Subcutaneous adipose tissue (tissue), 4 donors: ENCODE data around the gene AGPAT4. TPM values are rescaled to one million over a fixed set of nuclear protein-coding genes. Genes with fewer than 3 reads are reported as not detected.

Source experiments
- CTCF ChIP-seq: fragments of 450-650 bp; IDR thresholded peaks from one replicate; pipeline ENCODE4 v1.5.1; 2016; ENCODE audit warnings: low read depth, mild to moderate bottlenecking, control low read depth, antibody characterized with exemption, moderate library complexity
- total RNA-seq, 4 donors: library from RNA; depleted of rRNA; stranded (reverse); fragments of >200 nt; gene quantifications; one replicate each; pipeline ENCODE4 v1.1.0, GENCODE V29; 2016

Gene AGPAT4
- total RNA-seq, 4 donors from 2014 or later: 5.1 to 18.5 (median 7.6) TPM

DNA sequence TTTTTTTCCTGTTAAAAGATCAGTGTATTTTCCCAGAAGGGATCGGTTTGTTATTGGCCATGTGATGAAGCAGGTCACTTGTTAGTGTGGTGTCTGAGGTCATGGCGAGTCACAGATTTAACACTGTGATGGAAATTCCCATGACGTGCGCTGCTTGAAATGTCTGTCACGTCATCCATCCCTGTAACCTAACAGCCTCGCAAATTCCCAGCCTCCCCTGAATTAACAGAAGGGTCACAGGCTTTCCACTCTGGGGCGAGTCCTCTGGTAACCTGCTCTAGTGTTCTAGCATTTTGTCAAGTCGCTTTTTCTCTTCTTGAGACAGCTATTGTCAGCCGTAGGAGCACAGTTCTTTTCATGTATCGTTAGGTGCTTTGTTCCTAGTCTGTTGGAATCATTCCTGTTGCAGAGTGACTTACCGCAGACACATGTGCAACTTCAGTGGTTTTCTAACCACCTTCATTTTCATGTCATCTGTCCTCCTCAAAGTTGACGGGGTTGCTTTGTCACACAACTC, 145.1 kb downstream of the AGPAT4 start:
- TF ChIP-seq CTCF: no peak

DNA sequence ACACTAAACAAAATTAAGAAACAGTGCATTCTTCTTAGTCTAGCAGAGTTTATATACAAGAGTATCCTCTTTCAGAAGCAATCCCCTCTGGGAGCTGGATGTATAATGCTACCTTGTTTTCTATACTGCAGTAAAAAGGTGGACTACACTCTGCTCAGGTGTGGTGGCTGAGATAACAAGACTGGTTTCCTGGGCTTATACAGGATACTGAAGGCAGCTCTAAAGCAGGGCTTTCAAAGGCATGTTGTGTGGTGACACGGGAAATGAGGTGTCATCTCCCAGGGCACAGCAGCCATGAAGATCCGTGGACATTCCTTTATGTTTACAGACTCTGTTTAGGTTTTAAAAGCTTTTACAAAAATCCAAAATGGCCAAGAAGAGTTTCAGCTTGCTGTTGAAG, 145.6 kb downstream of the AGPAT4 start:
- no peak for TF ChIP-seq CTCF

- TF ChIP-seq CTCF: no peak
Measured at GRCh38 chr6:161127071-161127740, 146.7 kb downstream of the AGPAT4 start.

- TF ChIP-seq CTCF: no peak
Measured at GRCh38 chr6:161125591-161125990, 148.3 kb downstream of the AGPAT4 start.

DNA sequence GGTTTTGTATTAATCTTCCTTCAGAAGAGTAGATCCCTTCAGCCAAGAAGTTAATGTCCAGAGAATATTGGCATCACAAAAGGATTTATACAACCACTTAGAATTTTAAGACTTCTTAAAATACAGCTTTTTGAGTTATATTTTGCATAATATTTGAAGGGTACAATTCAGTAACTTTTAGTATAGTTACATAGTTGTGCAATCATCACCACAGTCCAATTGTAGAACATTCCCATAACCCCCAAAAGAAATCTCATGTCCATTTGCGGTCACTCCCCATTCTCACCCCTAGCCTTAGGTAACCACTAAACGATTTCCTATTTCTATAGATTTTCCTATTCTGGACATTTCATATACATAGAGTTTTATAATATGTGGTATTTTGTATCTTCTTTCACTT, 155.9 kb downstream of the AGPAT4 start:
- TF ChIP-seq CTCF: no peak

GRCh38 chr6:161117308-161117707, 156.6 kb downstream of the AGPAT4 start:
- no peak for TF ChIP-seq CTCF

DNA sequence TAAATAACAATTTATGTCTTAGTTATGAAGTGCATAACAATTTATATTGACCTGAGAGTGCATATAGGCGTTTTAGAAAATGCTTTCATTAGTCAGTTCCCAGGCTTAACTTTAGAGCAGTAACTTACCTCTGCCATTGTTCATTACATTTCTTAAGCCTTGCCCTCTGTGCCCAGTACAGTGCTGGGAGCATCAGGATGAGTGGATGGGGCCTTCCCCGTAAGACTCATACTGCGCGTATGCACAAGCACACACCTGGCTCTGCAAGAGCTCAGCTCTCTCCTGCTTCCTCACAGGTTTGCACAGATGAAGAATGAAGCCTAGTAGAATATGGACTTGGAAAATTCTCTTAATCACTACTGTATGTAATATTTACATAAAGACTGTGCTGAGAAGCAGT, 157.3 kb downstream of the AGPAT4 start:
- TF ChIP-seq CTCF: no peak
